Panc1 (cell line): ENCODE results near the gene FAM13C. TPM values are rescaled to one million over a fixed set of nuclear protein-coding genes. Genes with fewer than 3 reads are reported as not detected.

Source experiments
- ATAC-seq: fragments of 200-7000 bp; cut with Tn5 transposase; 2 replicates; pipeline ENCODE4 v1.9.1; 2020; ENCODE audit warnings: mild to moderate bottlenecking, moderate library complexity
- BruUV-seq: library from RNA; stranded (reverse); fragments of 400-500 nt; replicated peaks from 2 replicates; lab custom pipeline; 2021; lab: Mats Ljungman, UMichigan
- CTCF ChIA-PET: fragments of 300-600 bp; sonication (Branson Sonifier 250); formaldehyde crosslinking; loops from one replicate; lab custom pipeline; 2022; ENCODE audit warnings: antibody characterized with exemption; lab: Charles Lee
- POLR2A ChIA-PET: fragments of 300-600 bp; sonication (Branson Sonifier 250); formaldehyde crosslinking; loops from one replicate; lab custom pipeline; 2022; ENCODE audit warnings: antibody characterized with exemption; lab: Charles Lee
- DNase-seq: peaks from one replicate; pipeline ENCODE4 v3.0.0-alpha.2; 2010; ENCODE audit warnings: low read depth, low spot score
- H3K27ac ChIP-seq: 2 replicates; pipeline ENCODE4 v1.5.1; 2011; ENCODE audit warnings: mild to moderate bottlenecking, low read length, inconsistent platforms
- H3K27me3 ChIP-seq: fragments of 200-500 bp; sonication (Bioruptor generic); 2 replicates; pipeline ENCODE4 v1.6.0; 2014; ENCODE audit warnings: low read length, inconsistent platforms; ENCODE audit not compliant: control insufficient read depth, insufficient read depth
- H3K36me3 ChIP-seq: fragments of 200-500 bp; sonication (Bioruptor generic); 2 replicates; pipeline ENCODE4 v1.5.1; 2014; ENCODE audit warnings: inconsistent platforms, mild to moderate bottlenecking, low read length, moderate library complexity; ENCODE audit not compliant: control insufficient read depth, insufficient read depth
- H3K4me1 ChIP-seq: 2 replicates; pipeline ENCODE4 v1.5.1; 2011; ENCODE audit warnings: inconsistent platforms, mild to moderate bottlenecking, low read length, moderate library complexity; ENCODE audit not compliant: control insufficient read depth, insufficient read depth
- H3K4me3 ChIP-seq, 2 experiments: 2 replicates each; pipeline ENCODE4 v1.5.1; 2011 to 2012; ENCODE audit warnings: low read depth in 2 of 2, low read length in 2 of 2, mild to moderate bottlenecking in 2 of 2, inconsistent platforms in 1 of 2, moderate library complexity in 1 of 2
- H3K9me3 ChIP-seq: fragments of 200-500 bp; sonication (Bioruptor generic); 2 replicates; pipeline ENCODE4 v1.5.1; 2014; ENCODE audit warnings: low read depth, mild to moderate bottlenecking, inconsistent platforms, low read length, moderate library complexity; ENCODE audit not compliant: control insufficient read depth, insufficient read depth
- CTCF ChIP-seq: fragments of 450-650 bp; IDR thresholded peaks from 2 replicates; pipeline ENCODE4 v1.5.1; 2017; ENCODE audit warnings: mild to moderate bottlenecking
- POLR2AphosphoS5 ChIP-seq: IDR thresholded peaks from 2 replicates; pipeline ENCODE4 v1.6.1; 2012; ENCODE audit warnings: mild to moderate bottlenecking, low read depth, low read length, moderate library complexity
- REST ChIP-seq, 2 experiments: IDR thresholded peaks; 2 replicates each; pipeline ENCODE4 v1.6.1; 2011 to 2012; ENCODE audit warnings: low read depth in 2 of 2, control low read depth in 1 of 2, low read length in 1 of 2, mild to moderate bottlenecking in 1 of 2, moderate library complexity in 1 of 2; ENCODE audit not compliant: insufficient read depth in 1 of 2
- SIN3A ChIP-seq: IDR thresholded peaks from 2 replicates; pipeline ENCODE4 v1.6.1; 2012; ENCODE audit warnings: low read depth, mild to moderate bottlenecking, low read length, moderate library complexity, borderline replicate concordance; ENCODE audit not compliant: insufficient read depth
- TCF7L2 ChIP-seq: IDR thresholded peaks from 2 replicates; pipeline ENCODE4 v1.6.1; 2011; ENCODE audit warnings: mild to moderate bottlenecking, low read depth, low read length, inconsistent platforms
- in situ Hi-C: cut with HindIII; loops from 2 replicates; pipeline ENCODE4 v1.10.0; 2016; ENCODE audit warnings: low sequenced_read_pairs, low pct_unique_long_range_greater_than_20kb
- intact Hi-C: fragments of 100-400 bp; cut with micrococcal nuclease; formaldehyde crosslinking; loops from one replicate; pipeline ENCODE4 v1.10.0; 2022; ENCODE audit not compliant: unreplicated experiment
- total RNA-seq: library from RNA; stranded (reverse); gene quantifications from one replicate; pipeline ENCODE4 v1.2.1, GENCODE V29; 2021; ENCODE audit not compliant: unreplicated experiment

Gene FAM13C
- total RNA-seq, 1 experiment from 2014 or later: not detected

DNA sequence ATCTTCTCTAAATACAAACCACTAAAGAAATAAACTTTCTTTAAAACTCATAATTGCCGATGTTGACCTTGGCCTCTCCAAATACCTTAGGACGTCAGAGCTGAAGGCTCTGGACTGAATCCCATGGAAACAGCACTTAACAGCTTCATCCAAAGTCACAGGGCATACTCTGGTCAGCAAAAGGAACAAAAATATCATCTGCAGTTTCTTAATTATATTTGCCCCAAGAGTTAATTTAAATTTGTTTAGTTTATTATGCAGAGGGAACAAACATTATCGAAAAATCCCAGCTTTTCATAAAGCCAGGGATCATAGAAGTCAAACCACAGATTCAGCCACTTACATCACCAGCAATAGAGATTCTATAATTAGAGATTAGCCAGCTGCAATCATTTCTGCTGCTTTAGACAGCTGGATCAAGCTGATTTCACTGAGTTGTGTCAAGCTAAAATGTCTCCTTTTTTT is 20.5 kb upstream of the FAM13C start:
- DNase-seq (no peak), ATAC-seq (no peak)
- ChIA-PET CTCF (no interaction called here), POLR2A (no interaction called here)
- Histone ChIP-seq H3K4me1 (no peaks in the 10 kb centered on the region), H3K36me3 (no peaks in the 10 kb centered on the region), H3K27ac (no peak overlapping the region), H3K9me3 (no peaks in the 10 kb centered on the region), H3K4me3 (no peak overlapping the region), H3K27me3 (no peaks in the 10 kb centered on the region)
- in situ Hi-C loops (no loop called here), intact Hi-C loops (no loop called here)
- no peak for TF ChIP-seq SIN3A
- no peak for TF ChIP-seq TCF7L2
- BruUV-seq: no TSS peak

- DNase-seq: no peak
- ChIA-PET CTCF (no interaction called here), POLR2A (no interaction called here)
- intact Hi-C loops: no loop called here
- no peak for TF ChIP-seq POLR2AphosphoS5
- TF ChIP-seq CTCF: no peak
- TF ChIP-seq SIN3A: no peak
- TF ChIP-seq REST (IDR thresholded peaks at IDR 0.05; ENCODE audit: insufficient read depth in 1 of 2, low read depth in 2 of 2, low read length in 1 of 2): no peak
- no peak for TF ChIP-seq TCF7L2
- Histone ChIP-seq H3K4me3 (no peak overlapping the region), H3K27me3 (no peaks in the 10 kb centered on the region), H3K27ac (no peak overlapping the region), H3K36me3 (no peaks in the 10 kb centered on the region), H3K9me3 (no peaks in the 10 kb centered on the region), H3K4me1 (no peaks in the 10 kb centered on the region)
- ATAC-seq: no peak
- no TSS peak for BruUV-seq
- in situ Hi-C loops: no loop called here
These were observed 19.3 kb upstream of the FAM13C start for GRCh38 chr10:59381687-59382086.

GRCh38 chr10:59376846-59377245 is 14.5 kb upstream of the FAM13C start:
- CTCF ChIA-PET: no interaction called here
- H3K4me3 ChIP-seq: no peak overlapping the region
- no peak for DNase-seq
- no TSS peak for BruUV-seq
- H3K36me3 ChIP-seq: no peaks in the 10 kb centered on the region
- ATAC-seq: no peak
- TF ChIP-seq POLR2AphosphoS5: no peak
- no peak overlapping the region for H3K27ac ChIP-seq
- no peaks in the 10 kb centered on the region for H3K9me3 ChIP-seq
- in situ Hi-C loops: no loop called here
- H3K27me3 ChIP-seq: no peaks in the 10 kb centered on the region
- no peaks in the 10 kb centered on the region for H3K4me1 ChIP-seq
- intact Hi-C loops: no loop called here
- POLR2A ChIA-PET: no interaction called here
